AG04449 (cell line): ENCODE measurements around the gene TTC27.

Experiments used
- CTCF ChIA-PET: fragments of 350-600 bp; formaldehyde crosslinking; extraction: SDS; loops from one replicate; lab custom pipeline; 2021; ENCODE audit warnings: antibody characterized with exemption; lab: Yijun Ruan, JAX
- POLR2A ChIA-PET: fragments of 400-600, 350-600 bp; formaldehyde crosslinking; extraction: SDS; loops from one replicate; lab custom pipeline; 2020; ENCODE audit warnings: antibody characterized with exemption, inconsistent platforms; lab: Yijun Ruan, JAX
- DNase-seq: peaks from one replicate; pipeline ENCODE4 v3.0.0-alpha.2; 2010; ENCODE audit warnings: low read depth, low spot score
- H3K4me3 ChIP-seq: 2 replicates; pipeline ENCODE4 v1.5.1; 2011; ENCODE audit warnings: low read depth, mild to moderate bottlenecking, control low read depth, low read length
- CTCF ChIP-seq: IDR thresholded peaks from one replicate; pipeline ENCODE4 v1.5.1; 2011; ENCODE audit warnings: mild to moderate bottlenecking, moderate library complexity, low read length, control low read depth, inconsistent platforms; ENCODE audit not compliant: insufficient read depth; ENCODE audit errors: missing control alignments

The TTC27 gene

GRCh38 chr2:32760628-32761027 is 132.8 kb downstream of the TTC27 start:
- ChIA-PET CTCF (interaction anchor here (1.0 to 4.0 kb wide), 2 partner anchors 13 to 273 kb away, joined by 3 to 29 read pairs; no protein-coding TSS in a partner anchor), POLR2A (no interaction called here)
- no peak for TF ChIP-seq CTCF
- H3K4me3 ChIP-seq: no peak overlapping the region
- DNase-seq: no peak

DNA sequence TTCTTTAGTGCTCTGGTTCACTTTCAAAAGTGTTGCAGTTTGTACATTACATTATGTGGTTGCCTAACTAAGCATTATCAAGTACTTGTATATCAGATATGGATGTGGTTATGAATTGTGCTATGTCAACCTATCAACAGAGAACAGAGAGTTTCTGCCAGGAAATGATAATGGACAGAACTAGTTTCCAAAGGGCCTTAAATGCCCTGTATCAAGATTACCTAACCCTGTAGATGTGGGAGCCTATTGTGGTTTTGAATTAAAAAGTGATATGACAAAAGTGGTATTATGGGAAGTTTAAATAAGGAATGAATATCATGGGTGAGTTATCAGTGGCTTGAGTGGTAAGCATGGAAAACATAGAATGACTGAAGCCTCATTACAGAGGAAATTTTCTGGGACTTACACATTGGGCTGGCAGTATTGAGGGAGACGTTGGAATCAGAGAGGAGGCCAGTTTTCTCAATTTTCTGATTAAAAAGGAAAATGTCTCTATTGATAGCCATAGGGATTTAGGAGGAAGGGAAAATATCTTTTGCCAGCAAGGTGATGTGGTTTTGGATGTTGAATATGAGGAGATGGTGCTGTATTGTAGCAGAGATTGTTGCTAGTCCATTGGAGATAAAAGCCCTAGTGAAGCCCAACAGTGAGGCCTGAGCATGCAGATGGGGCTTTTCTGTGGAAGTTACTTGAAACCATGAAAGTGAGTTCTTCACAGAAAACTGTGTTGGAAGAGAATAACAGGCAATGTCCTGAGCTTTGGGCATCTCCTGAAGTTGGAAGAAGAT is 140.7 kb downstream of the TTC27 start:
- CTCF ChIA-PET: interaction anchor here (1.0 to 11.2 kb wide), 3 partner anchors 173 to 264 kb away, joined by 3 to 139 read pairs (median 4); no protein-coding TSS in a partner anchor
- no peak for DNase-seq
- POLR2A ChIA-PET: no interaction called here

DNA sequence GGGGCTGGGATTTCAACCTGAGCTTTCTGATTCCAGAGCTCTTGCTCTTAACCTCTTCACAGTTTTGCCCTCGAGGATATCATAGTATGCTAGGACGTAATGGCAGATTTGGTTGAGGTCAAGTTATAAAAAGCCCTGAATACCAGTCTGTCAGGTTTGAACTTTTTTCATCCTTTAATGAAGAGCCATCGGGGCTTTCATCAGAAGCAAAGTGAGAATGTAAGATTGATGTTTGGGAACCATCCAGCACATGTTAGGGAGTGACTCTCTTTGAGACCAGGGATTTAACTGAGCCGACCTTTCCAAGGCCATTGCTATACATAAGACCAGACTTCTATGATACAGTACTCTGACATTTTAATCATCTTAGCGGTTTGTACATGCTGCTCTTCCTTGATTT is 142.5 kb downstream of the TTC27 start:
- ChIA-PET POLR2A (no interaction called here), CTCF (interaction anchor here (1.0 to 11.2 kb wide), 4 partner anchors 14 to 262 kb away, joined by 3 to 139 read pairs (median 4); no protein-coding TSS in a partner anchor)
- H3K4me3 ChIP-seq: no peak overlapping the region
- no peak for DNase-seq
- no peak for TF ChIP-seq CTCF

More for the DNA sequence above, 140.7 kb downstream of the TTC27 start:
- H3K4me3 ChIP-seq: no peak overlapping the region
- no peak for TF ChIP-seq CTCF

GRCh38 chr2:32772638-32773447 is 145.0 kb downstream of the TTC27 start:
- ChIA-PET CTCF (interaction anchor here (0.7 to 11.2 kb wide), 28 partner anchors 10 to 606 kb away, joined by 3 to 139 read pairs (median 5); partner anchors contain the start of gene LTBP1), POLR2A (no interaction called here)
- TF ChIP-seq CTCF: peak; percentile 44
- H3K4me3 ChIP-seq: no peak overlapping the region
- peak; percentile 21 for DNase-seq

- TF ChIP-seq CTCF: no peak
- H3K4me3 ChIP-seq: no peak overlapping the region
- POLR2A ChIA-PET: no interaction called here
- no peak for DNase-seq
- CTCF ChIA-PET: interaction anchor here (0.7 to 11.2 kb wide), 23 partner anchors 11 to 605 kb away, joined by 3 to 139 read pairs (median 5); partner anchors contain the start of gene LTBP1
Measured at GRCh38 chr2:32773448-32773808, 145.6 kb downstream of the TTC27 start.
